Hepatocyte (in vitro differentiated cells): ENCODE results near the gene MGLL.

Experiments used
- CTCF ChIP-seq: fragments of 200-600 bp; sonication (generic); IDR thresholded peaks from 2 replicates; pipeline ENCODE4 v1.5.1; 2016; ENCODE audit warnings: antibody characterized with exemption, mild to moderate bottlenecking; ENCODE audit not compliant: poor library complexity
- EZH2 ChIP-seq: fragments of 200-600 bp; sonication (generic); IDR thresholded peaks from 2 replicates; pipeline ENCODE4 v1.6.1; 2016; ENCODE audit warnings: antibody characterized with exemption, mild to moderate bottlenecking, borderline replicate concordance
- EZH2phosphoT487 ChIP-seq: fragments of 200-600 bp; sonication (generic); IDR thresholded peaks from one replicate; pipeline ENCODE4 v1.6.1; 2018; ENCODE audit warnings: antibody characterized with exemption, mild to moderate bottlenecking, low read depth, moderate library complexity; ENCODE audit not compliant: unreplicated experiment, severe bottlenecking

- TF ChIP-seq CTCF (no peak), EZH2 (no peak), EZH2phosphoT487 (no peak)
Measured at GRCh38 chr3:127764841-127765362, 57.4 kb downstream of the MGLL start.
